Activated T-cell treated with anti-CD3 and anti-CD28 coated beads, Interleukin-2, amount 50 U/mL, for 24 hours (primary cell): ENCODE measurements around the gene AP5M1.
A peak's percentile ranks its signal among the peaks of the same experiment; 100 is the strongest.

Experiments used
- DNase-seq: peaks from one replicate; pipeline ENCODE4 v3.0.0-alpha.2; 2020
- H3K27ac Mint-ChIP-seq: 2 replicates; pipeline ENCODE4 v1.8.0; 2020; ENCODE audit warnings: mild to moderate bottlenecking, mixed read lengths
- H3K27me3 Mint-ChIP-seq: 2 replicates; pipeline ENCODE4 v1.8.0; 2020; ENCODE audit warnings: mixed read lengths
- H3K36me3 Mint-ChIP-seq: 2 replicates; pipeline ENCODE4 v1.8.0; 2020; ENCODE audit warnings: low read depth, mixed read lengths
- H3K4me1 Mint-ChIP-seq: 2 replicates; pipeline ENCODE4 v1.8.0; 2020; ENCODE audit warnings: low read depth, mixed read lengths
- H3K4me3 Mint-ChIP-seq: 2 replicates; pipeline ENCODE4 v1.8.0; 2020; ENCODE audit warnings: mild to moderate bottlenecking, moderate library complexity, mixed read lengths
- H3K9me3 Mint-ChIP-seq: 2 replicates; pipeline ENCODE4 v1.8.0; 2020; ENCODE audit warnings: mixed read lengths

AP5M1 gene

DNA sequence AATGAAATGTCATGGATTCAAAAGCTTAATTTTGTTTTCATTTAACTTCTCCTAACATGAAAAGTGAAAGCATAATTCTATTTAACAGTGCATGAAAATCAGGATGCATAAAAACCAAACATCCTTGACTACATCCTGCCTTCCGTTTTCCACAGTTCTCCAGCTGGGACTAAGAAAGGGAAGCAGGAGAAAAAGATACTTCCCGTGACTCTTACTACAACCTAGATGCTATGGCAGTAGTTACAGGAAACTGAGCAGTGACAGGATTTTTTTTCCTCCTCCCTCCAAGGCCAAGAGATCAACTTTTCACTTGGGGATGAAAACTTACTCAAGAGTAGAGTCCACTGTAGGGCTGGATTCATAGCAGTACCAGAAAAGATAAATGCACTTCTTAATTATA is 2.7 kb upstream of the AP5M1 start:
- H3K4me3 Mint-ChIP-seq: no peak overlapping the region
- H3K36me3 Mint-ChIP-seq: peaks cover 39% of the 10 kb centered on the region
- peaks cover 65% of the 10 kb centered on the region for H3K4me1 Mint-ChIP-seq
- H3K9me3 Mint-ChIP-seq: no peaks in the 10 kb centered on the region
- H3K27me3 Mint-ChIP-seq: no peaks in the 10 kb centered on the region
- peak overlapping the region; percentile 29 for H3K27ac Mint-ChIP-seq
- DNase-seq: no peak

DNA sequence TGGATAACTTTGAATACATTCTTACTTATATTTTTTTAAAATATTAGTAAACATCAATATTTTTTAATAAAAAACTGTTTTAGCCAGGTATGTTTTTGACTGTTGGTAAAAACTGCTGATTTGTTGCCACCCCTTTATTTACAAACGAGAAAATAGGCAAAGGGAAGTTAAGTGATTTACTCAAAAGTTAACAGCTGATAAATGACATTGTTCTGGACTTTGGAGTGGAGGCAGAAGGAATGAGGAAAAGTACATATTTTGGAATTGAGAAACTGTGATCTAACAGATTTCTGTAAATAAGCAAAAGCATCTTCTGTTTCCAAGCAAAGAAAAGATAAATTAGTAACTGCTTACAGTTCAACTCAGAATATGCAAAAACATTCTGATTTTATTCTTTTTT is 4.5 kb downstream of the AP5M1 start:
- Mint-ChIP-seq H3K4me1 (peaks cover 47% of the 10 kb centered on the region), H3K4me3 (no peak overlapping the region), H3K36me3 (peaks cover 73% of the 10 kb centered on the region), H3K27ac (no peak overlapping the region), H3K27me3 (no peaks in the 10 kb centered on the region), H3K9me3 (no peaks in the 10 kb centered on the region)
- DNase-seq: no peak

DNA sequence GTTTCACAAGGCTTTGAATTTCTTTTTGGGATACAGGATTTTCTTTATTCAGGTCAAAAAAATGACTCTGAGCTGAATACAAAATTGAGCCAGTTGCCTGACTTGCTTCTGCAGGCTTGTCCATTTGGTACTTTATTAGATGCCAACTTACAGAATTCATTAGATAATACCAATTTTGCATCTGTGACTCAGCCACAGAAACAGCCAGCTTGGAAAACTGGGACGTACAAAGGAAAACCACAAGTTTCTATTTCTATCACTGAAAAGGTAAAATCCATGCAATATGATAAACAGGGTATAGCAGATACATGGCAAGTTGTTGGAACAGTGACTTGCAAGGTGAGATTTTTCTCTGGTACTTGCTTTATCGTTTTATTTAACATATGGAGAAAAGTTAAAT is 5.8 kb downstream of the AP5M1 start:
- Mint-ChIP-seq H3K9me3 (no peaks in the 10 kb centered on the region), H3K4me1 (peaks cover 46% of the 10 kb centered on the region), H3K27ac (no peak overlapping the region), H3K27me3 (no peaks in the 10 kb centered on the region), H3K36me3 (peaks cover 72% of the 10 kb centered on the region), H3K4me3 (no peak overlapping the region)
- no peak for DNase-seq

DNA sequence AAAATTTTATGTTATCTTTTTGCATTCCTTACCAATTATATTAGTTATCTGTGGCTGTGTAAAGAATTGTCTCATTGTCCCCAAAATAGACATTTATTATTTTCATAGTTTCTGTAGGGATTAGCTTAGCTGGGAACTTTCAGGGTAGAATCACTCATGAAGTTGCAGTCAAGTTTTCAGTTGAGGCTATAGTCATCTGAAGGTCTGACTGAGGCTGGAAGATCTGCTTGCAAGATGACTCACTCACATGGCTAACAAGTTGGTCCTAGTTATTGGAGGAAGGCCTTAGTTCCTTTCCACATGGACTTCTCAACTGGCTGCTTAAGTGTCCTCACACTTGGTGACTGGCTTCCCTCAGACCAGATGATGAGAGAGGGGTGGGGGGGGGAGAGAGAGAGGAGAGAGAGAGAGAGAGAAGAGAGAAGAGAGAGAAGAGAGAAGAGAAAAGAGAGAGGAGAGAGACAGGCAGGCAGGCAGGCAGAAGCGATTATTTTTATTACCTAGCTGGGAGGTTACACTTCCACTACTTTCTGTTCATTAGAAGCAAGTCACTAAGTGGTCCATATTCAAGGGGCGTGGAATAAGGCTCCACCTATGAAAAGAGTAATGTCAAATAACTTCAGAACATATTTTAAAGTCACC is 6.4 kb downstream of the AP5M1 start:
- peaks cover 43% of the 10 kb centered on the region for H3K4me1 Mint-ChIP-seq
- H3K27me3 Mint-ChIP-seq: no peaks in the 10 kb centered on the region
- no peak overlapping the region for H3K27ac Mint-ChIP-seq
- peaks cover 77% of the 10 kb centered on the region for H3K36me3 Mint-ChIP-seq
- no peaks in the 10 kb centered on the region for H3K9me3 Mint-ChIP-seq
- H3K4me3 Mint-ChIP-seq: no peak overlapping the region
- DNase-seq: no peak

DNA sequence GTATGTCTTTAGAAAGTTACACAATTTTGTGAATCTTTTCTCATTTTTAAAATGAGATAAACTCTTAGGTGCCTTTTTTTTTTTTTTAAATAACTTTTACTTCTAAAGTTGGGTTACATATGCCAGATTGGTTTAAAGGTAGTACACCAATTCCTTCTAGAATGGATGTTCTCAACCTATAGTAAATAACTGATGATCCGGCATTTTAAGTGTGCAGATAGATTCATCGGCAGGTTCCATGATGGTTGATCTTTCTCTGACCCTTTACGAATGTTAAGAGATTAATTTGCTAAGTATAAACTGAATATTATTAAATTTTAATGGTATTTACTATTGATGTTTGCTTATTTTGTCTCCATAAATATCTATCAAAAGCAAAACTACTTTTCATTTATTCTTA is 8.3 kb downstream of the AP5M1 start:
- H3K4me3 Mint-ChIP-seq: no peak overlapping the region
- H3K27me3 Mint-ChIP-seq: no peaks in the 10 kb centered on the region
- H3K27ac Mint-ChIP-seq: no peak overlapping the region
- H3K36me3 Mint-ChIP-seq: peaks cover 82% of the 10 kb centered on the region
- DNase-seq: no peak
- H3K4me1 Mint-ChIP-seq: peaks cover 24% of the 10 kb centered on the region
- no peaks in the 10 kb centered on the region for H3K9me3 Mint-ChIP-seq

GRCh38 chr14:57287745-57288144 is 19.0 kb downstream of the AP5M1 start:
- Mint-ChIP-seq H3K36me3 (peaks cover 82% of the 10 kb centered on the region), H3K4me1 (no peaks in the 10 kb centered on the region), H3K27ac (no peak overlapping the region), H3K4me3 (no peak overlapping the region), H3K27me3 (no peaks in the 10 kb centered on the region), H3K9me3 (no peaks in the 10 kb centered on the region)
- DNase-seq: no peak

GRCh38 chr14:57290751-57291150 is 22.0 kb downstream of the AP5M1 start:
- Mint-ChIP-seq H3K4me3 (no peak overlapping the region), H3K27me3 (no peaks in the 10 kb centered on the region)

DNA sequence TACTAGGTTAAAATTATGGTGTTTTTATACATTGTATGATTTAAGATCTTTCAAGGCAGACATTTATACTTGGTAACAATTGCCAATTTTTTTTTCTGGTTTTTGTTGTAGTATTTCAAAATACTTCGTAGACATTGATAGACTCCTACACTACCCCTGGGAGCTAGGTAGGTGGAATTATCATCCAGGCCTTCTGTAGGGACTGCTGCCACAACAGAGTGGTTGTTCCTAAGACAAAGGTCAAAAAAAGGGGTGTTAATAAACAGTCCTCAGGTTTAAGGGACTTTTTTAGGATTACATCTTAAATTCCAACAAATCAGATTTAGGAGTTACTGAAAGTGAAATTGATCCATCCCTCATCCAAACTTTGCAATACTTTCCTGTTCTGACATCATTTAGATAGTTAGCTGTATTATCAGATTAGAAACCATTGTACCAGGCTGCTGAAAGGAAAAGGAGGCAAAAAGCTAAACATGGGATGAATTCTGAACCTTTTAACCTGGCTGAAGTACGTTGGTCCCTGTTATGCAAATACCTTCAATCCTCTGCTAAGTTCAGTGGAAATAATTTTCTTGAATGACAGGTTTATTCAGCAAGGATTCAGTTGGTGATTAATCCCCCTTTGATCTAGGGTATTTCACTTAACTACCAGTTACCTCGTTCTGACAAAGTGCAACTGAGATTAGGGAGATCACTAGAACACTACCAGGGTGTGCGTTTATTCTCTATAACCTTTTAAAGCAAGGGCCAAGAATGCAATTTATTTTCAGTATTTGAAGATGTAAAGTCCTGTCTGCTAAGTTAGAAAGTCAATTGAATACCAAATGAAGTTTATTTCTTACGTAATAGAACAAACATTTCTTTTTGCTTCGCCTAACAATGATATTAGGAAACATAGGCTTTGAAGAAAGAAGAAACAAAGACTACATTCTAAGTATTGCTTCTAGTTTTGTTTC is 23.2 kb downstream of the AP5M1 start:
- Mint-ChIP-seq H3K9me3 (no peaks in the 10 kb centered on the region), H3K36me3 (peaks cover 52% of the 10 kb centered on the region), H3K4me3 (no peak overlapping the region), H3K27me3 (no peaks in the 10 kb centered on the region), H3K4me1 (no peaks in the 10 kb centered on the region), H3K27ac (no peak overlapping the region)
- no peak for DNase-seq

More at GRCh38 chr14:57290751-57291150, 22.0 kb downstream of the AP5M1 start:
- H3K9me3 Mint-ChIP-seq: no peaks in the 10 kb centered on the region
- no peaks in the 10 kb centered on the region for H3K4me1 Mint-ChIP-seq
- peaks cover 59% of the 10 kb centered on the region for H3K36me3 Mint-ChIP-seq
- DNase-seq: no peak
- no peak overlapping the region for H3K27ac Mint-ChIP-seq

DNA sequence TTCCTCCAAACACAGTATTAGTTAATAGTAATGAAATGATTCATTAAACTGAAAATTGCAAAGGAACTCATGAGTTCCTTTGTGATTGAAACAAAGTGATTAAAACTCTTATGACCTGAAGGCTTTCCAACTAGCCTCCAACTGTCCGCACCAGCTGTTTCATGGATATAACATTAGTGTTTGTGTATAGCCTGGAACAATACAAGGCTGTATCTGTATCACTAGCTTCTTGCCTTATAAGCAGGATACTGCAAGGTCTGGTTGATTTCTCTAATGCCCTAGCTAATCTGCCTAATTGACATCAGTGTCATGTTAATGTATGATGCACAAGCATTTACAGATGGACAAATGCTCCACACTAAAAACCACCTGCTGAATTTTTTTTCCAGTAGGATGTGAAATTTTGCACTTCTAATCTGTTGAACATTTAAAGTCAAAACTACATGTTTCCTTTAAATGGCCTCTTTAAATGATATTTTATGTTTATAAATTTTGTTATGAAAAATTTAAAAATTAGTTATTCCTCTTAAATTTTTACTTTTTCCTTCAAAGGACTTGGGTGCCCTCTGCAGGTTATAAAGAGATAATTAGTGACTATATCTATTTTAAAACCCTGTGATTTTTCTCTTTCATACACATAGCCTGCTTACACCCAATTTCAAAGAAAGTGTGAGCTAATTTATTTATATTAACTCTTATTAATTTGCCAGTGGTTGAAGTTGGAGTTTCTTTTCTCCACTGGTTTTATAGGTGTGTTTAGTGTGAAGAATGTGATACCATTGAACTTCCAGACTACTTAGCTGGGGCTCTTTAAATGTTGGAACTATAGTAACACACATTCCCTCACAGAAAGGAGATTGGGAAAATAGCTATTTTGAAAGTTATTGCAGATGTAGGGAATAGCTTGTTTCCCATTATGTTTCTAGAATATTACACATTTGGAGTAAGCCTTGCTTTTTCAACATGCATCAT is 25.4 kb downstream of the AP5M1 start:
- H3K4me1 Mint-ChIP-seq: no peaks in the 10 kb centered on the region

DNA sequence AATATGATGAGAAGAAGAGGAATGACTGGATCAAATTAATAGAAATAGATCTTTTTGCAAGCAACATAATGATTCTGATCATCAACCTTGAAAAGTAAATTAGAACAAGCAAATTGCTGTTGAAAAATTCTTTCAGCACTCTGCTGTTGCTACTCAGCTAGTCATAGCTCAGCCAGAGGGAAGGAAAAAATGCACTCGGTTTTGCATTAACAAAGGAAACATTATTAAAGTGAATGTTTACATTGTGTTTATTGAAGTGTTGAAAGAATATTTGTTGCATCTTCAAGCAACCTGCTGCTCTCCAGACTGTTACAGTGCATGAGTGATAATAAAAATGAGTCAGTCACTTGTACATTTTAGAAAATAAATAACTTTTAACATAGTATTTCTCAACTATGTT is 26.5 kb downstream of the AP5M1 start:
- H3K36me3 Mint-ChIP-seq: peaks cover 25% of the 10 kb centered on the region
- no peaks in the 10 kb centered on the region for H3K9me3 Mint-ChIP-seq
- no peak for DNase-seq
- H3K4me3 Mint-ChIP-seq: no peak overlapping the region
- no peak overlapping the region for H3K27ac Mint-ChIP-seq
- no peaks in the 10 kb centered on the region for H3K27me3 Mint-ChIP-seq
- no peaks in the 10 kb centered on the region for H3K4me1 Mint-ChIP-seq

More for the DNA sequence above, 25.4 kb downstream of the AP5M1 start:
- no peak for DNase-seq
- Mint-ChIP-seq H3K27me3 (no peaks in the 10 kb centered on the region), H3K36me3 (peaks cover 36% of the 10 kb centered on the region), H3K9me3 (no peaks in the 10 kb centered on the region), H3K4me3 (no peak overlapping the region), H3K27ac (no peak overlapping the region)

DNA sequence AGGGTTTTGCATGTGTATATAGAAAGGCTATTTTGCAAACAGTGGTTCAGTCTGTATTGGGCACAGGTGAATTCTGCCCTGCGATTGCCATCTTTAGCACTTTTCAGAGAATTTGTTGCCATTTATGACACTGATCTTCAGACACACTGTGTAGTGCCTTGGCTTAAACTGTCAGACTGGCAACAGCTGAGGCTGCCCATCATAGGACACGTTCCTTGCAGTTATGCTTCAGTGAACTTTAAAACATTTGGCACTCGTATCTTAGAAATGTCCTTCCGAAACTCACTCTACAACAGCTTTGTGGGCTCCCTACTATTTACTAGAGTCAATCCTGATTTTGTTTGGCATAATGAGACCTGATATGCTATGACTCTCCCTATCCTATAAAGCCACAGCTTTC is 29.1 kb downstream of the AP5M1 start:
- H3K27me3 Mint-ChIP-seq: no peaks in the 10 kb centered on the region
- no peaks in the 10 kb centered on the region for H3K4me1 Mint-ChIP-seq
- no peak overlapping the region for H3K27ac Mint-ChIP-seq
- H3K4me3 Mint-ChIP-seq: no peak overlapping the region
- H3K9me3 Mint-ChIP-seq: no peaks in the 10 kb centered on the region
- H3K36me3 Mint-ChIP-seq: peaks cover 6% of the 10 kb centered on the region
- DNase-seq: no peak

GRCh38 chr14:57299511-57299910 is 30.7 kb downstream of the AP5M1 start:
- Mint-ChIP-seq H3K27ac (no peak overlapping the region), H3K4me1 (no peaks in the 10 kb centered on the region), H3K36me3 (peaks cover 6% of the 10 kb centered on the region), H3K9me3 (no peaks in the 10 kb centered on the region), H3K27me3 (peaks cover 10% of the 10 kb centered on the region), H3K4me3 (no peak overlapping the region)
- no peak for DNase-seq

- H3K27me3 Mint-ChIP-seq: peaks cover 38% of the 10 kb centered on the region
- DNase-seq: no peak
- no peaks in the 10 kb centered on the region for H3K36me3 Mint-ChIP-seq
- no peaks in the 10 kb centered on the region for H3K4me1 Mint-ChIP-seq
- H3K4me3 Mint-ChIP-seq: no peak overlapping the region
- no peaks in the 10 kb centered on the region for H3K9me3 Mint-ChIP-seq
- H3K27ac Mint-ChIP-seq: no peak overlapping the region
Measured at GRCh38 chr14:57302883-57303282, 34.1 kb downstream of the AP5M1 start.

GRCh38 chr14:57314396-57315089 is 45.8 kb downstream of the AP5M1 start:
- DNase-seq: no peak
- peaks cover 5% of the 10 kb centered on the region for H3K27me3 Mint-ChIP-seq
- no peaks in the 10 kb centered on the region for H3K36me3 Mint-ChIP-seq
- H3K27ac Mint-ChIP-seq: peak overlapping the region; percentile 2
- peaks cover 4% of the 10 kb centered on the region for H3K9me3 Mint-ChIP-seq
- peaks cover 12% of the 10 kb centered on the region for H3K4me1 Mint-ChIP-seq
- no peak overlapping the region for H3K4me3 Mint-ChIP-seq
